ENCODE results near the gene ATP6V0A4. TPM values are rescaled to one million over a fixed set of nuclear protein-coding genes. Genes with fewer than 3 reads are reported as not detected.

The ATP6V0A4 gene
- polyA plus RNA-seq, 1 of the 3 experiments (the other 2 are of a cell fraction): not detected

DNA sequence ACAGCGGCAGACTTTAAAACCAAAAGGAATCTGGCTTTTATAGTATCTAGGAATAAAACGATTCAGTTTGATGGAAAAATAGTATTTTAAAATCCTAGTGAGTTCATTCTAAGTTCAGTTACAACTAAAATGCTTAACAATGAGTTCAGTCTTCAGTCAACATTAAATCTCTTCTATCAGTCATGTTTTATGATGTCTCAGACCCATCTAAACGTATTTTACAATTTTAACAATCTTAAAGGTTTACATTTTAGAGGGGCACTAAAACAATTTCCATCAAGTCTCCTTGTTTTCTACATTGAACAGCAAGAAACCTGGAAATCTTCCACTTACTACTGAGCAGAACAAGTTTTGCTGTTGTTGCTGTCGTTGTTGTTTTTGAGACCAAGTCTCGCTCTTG is 106.8 kb downstream of the ATP6V0A4 start:
- H3K9me2 ChIP-seq: no peaks in the 10 kb centered on the region
- H3K27ac ChIP-seq (ENCODE audit: low read depth in 2 of 2, low read length in 1 of 2): no peak overlapping the region
- no peak overlapping the region for H3K9ac ChIP-seq
- no peak for DNase-seq
- no peaks in the 10 kb centered on the region for H3K27me3 ChIP-seq (ENCODE audit: insufficient read depth)
- WGBS (ENCODE audit: low lambda C conversion rate): 35% methylated on average over 5 of the region's 5 CpGs
- no peak overlapping the region for H3K4me3 ChIP-seq (ENCODE audit: low read depth in 2 of 2, low read length in 1 of 2)
- ChIA-PET POLR2A (no interaction called here), CTCF (interaction anchor here (1.0 kb wide), 1 partner anchor 36 kb away, joined by 3 read pairs; no protein-coding TSS in a partner anchor)
- no peaks in the 10 kb centered on the region for H3F3A ChIP-seq (replicated peaks; ENCODE audit: insufficient read depth)
- no peaks in the 10 kb centered on the region for H3K79me2 ChIP-seq (ENCODE audit: insufficient read depth)
- no peaks in the 10 kb centered on the region for H3K36me3 ChIP-seq (replicated peaks in 1 of 2; ENCODE audit: control insufficient read depth in 1 of 2, insufficient read depth in 2 of 2, low read length in 1 of 2)
- H3K4me2 ChIP-seq: no peak overlapping the region
- peaks cover 5% of the 10 kb centered on the region; the same call in 1 of the 2 replicates for H3K9me3 ChIP-seq
- H3K4me1 ChIP-seq (ENCODE audit: control insufficient read depth in 1 of 2, insufficient read depth in 2 of 2, low read depth in 1 of 2, low read length in 1 of 2): no peaks in the 10 kb centered on the region
- no peaks in the 10 kb centered on the region for H4K20me1 ChIP-seq (ENCODE audit: insufficient read depth)
- H2AFZ ChIP-seq (ENCODE audit: low read depth): no peak overlapping the region
- TF ChIP-seq, protein P1, sequence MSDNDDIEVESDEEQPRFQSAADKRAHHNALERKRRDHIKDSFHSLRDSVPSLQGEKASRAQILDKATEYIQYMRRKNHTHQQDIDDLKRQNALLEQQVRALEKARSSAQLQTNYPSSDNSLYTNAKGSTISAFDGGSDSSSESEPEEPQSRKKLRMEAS (IDR thresholded peaks at IDR 0.05; ENCODE audit: low read depth): no peak
- TF ChIP-seq NRF1 (IDR thresholded peaks at IDR 0.05; ENCODE audit: low read depth, low read length): no peak
- no peak for TF ChIP-seq GABPA (IDR thresholded peaks at IDR 0.05; ENCODE audit: low read depth)
- TF ChIP-seq, protein P2, sequence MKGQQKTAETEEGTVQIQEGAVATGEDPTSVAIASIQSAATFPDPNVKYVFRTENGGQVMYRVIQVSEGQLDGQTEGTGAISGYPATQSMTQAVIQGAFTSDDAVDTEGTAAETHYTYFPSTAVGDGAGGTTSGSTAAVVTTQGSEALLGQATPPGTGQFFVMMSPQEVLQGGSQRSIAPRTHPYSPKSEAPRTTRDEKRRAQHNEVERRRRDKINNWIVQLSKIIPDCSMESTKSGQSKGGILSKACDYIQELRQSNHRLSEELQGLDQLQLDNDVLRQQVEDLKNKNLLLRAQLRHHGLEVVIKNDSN (IDR thresholded peaks at IDR 0.05; ENCODE audit: borderline replicate concordance, low read depth): no peak
- no peak for TF ChIP-seq RCOR1 (IDR thresholded peaks at IDR 0.05; ENCODE audit: low read length)
- TF ChIP-seq YY1 (IDR thresholded peaks at IDR 0.05; ENCODE audit: low read depth): no peak
- TF ChIP-seq JUND (IDR thresholded peaks at IDR 0.05): no peak
- no peak for TF ChIP-seq FOSL2 (IDR thresholded peaks at IDR 0.05; ENCODE audit: borderline replicate concordance, low read depth)
- TF ChIP-seq EZH2phosphoT487 (IDR thresholded peaks at IDR 0.05; ENCODE audit: borderline replicate concordance, low read depth): no peak
- no peak for TF ChIP-seq CHD2 (IDR thresholded peaks at IDR 0.05; ENCODE audit: low read length, partially characterized antibody)
- TF ChIP-seq, protein P3, sequence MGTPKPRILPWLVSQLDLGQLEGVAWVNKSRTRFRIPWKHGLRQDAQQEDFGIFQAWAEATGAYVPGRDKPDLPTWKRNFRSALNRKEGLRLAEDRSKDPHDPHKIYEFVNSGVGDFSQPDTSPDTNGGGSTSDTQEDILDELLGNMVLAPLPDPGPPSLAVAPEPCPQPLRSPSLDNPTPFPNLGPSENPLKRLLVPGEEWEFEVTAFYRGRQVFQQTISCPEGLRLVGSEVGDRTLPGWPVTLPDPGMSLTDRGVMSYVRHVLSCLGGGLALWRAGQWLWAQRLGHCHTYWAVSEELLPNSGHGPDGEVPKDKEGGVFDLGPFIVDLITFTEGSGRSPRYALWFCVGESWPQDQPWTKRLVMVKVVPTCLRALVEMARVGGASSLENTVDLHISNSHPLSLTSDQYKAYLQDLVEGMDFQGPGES (IDR thresholded peaks at IDR 0.05; ENCODE audit: low read depth, low read length): no peak
- TF ChIP-seq MEF2A (IDR thresholded peaks at IDR 0.05; ENCODE audit: borderline replicate concordance, low read depth): no peak
- no peak for TF ChIP-seq ELF1 (IDR thresholded peaks at IDR 0.05)
- no peak for TF ChIP-seq TEAD4 (IDR thresholded peaks at IDR 0.05; ENCODE audit: borderline replicate concordance, insufficient read depth)
- no peak for TF ChIP-seq SMC3 (IDR thresholded peaks at IDR 0.05; ENCODE audit: low read depth, low read length)
- TF ChIP-seq, protein P4, sequence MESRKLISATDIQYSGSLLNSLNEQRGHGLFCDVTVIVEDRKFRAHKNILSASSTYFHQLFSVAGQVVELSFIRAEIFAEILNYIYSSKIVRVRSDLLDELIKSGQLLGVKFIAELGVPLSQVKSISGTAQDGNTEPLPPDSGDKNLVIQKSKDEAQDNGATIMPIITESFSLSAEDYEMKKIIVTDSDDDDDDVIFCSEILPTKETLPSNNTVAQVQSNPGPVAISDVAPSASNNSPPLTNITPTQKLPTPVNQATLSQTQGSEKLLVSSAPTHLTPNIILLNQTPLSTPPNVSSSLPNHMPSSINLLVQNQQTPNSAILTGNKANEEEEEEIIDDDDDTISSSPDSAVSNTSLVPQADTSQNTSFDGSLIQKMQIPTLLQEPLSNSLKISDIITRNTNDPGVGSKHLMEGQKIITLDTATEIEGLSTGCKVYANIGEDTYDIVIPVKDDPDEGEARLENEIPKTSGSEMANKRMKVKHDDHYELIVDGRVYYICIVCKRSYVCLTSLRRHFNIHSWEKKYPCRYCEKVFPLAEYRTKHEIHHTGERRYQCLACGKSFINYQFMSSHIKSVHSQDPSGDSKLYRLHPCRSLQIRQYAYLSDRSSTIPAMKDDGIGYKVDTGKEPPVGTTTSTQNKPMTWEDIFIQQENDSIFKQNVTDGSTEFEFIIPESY (IDR thresholded peaks at IDR 0.05; ENCODE audit: borderline replicate concordance, low read depth): no peak
- no peak for TF ChIP-seq NFIC (IDR thresholded peaks at IDR 0.05; ENCODE audit: borderline replicate concordance)
- TF ChIP-seq, protein P5, sequence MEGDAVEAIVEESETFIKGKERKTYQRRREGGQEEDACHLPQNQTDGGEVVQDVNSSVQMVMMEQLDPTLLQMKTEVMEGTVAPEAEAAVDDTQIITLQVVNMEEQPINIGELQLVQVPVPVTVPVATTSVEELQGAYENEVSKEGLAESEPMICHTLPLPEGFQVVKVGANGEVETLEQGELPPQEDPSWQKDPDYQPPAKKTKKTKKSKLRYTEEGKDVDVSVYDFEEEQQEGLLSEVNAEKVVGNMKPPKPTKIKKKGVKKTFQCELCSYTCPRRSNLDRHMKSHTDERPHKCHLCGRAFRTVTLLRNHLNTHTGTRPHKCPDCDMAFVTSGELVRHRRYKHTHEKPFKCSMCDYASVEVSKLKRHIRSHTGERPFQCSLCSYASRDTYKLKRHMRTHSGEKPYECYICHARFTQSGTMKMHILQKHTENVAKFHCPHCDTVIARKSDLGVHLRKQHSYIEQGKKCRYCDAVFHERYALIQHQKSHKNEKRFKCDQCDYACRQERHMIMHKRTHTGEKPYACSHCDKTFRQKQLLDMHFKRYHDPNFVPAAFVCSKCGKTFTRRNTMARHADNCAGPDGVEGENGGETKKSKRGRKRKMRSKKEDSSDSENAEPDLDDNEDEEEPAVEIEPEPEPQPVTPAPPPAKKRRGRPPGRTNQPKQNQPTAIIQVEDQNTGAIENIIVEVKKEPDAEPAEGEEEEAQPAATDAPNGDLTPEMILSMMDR (IDR thresholded peaks at IDR 0.05): no peak
